ENCODE data around the gene R3HCC1L. TPM values are rescaled to one million over a fixed set of nuclear protein-coding genes. Genes with fewer than 3 reads are reported as not detected.

The R3HCC1L gene
- total RNA-seq, 2 experiments from 2014 or later = 15.7 to 16.5 TPM

DNA sequence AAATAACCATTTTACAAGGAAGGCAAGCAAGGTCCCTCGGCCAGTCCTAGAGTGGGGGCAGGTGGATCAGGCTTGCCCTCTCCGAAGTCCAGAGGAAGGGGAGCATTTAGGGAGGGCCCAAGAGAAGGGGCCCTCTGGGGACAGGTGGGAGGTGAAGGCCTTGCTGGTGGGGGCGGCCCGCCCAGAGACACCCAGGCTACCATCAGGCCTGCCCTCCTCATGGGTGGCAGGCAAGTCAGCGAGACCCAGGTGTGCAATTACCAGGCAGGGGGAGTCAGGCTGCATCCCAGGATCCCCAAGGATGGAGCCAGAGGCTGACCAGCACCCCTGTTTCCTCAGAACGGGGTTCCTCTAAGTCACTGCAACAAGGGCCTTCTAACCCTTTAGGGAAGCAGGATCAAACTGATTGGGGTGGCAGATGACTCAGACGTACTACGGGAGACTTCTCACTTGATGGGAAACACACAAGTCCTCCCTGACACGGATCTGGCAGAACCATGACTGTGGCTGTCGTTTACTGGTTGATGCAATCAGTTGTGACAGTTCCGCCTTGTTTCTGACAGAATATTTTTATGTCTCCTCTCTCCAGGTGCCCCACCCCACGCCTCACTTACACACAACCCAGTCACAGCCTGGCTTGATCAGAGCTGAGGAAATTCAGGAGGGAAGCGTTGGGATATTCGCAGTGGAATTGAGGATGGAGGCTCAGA is 125.3 kb downstream of the R3HCC1L start:
- Mint-ChIP-seq H3K27me3 (no peaks in the 10 kb centered on the region), H3K27ac (no peak overlapping the region), H3K36me3 (ENCODE audit: low read depth) (no peaks in the 10 kb centered on the region), H3K9me3 (no peaks in the 10 kb centered on the region), H3K4me3 (no peak overlapping the region), H3K4me1 (ENCODE audit: low read depth) (no peaks in the 10 kb centered on the region)
- intact Hi-C loops (cut with micrococcal nuclease) = no loop called here
- ATAC-seq (no peak), DNase-seq (no peak)
- ChIA-PET CTCF (interaction anchor here (1.5 kb wide), 1 partner anchor 50 kb away, joined by 3 read pairs; no protein-coding TSS in a partner anchor), POLR2A (no interaction called here)
- TF ChIP-seq CTCF (IDR thresholded peaks at IDR 0.05) = no peak

GRCh38 chr10:98260350-98260749 is 125.9 kb downstream of the R3HCC1L start:
- ATAC-seq (no peak), DNase-seq (no peak)
- ChIA-PET POLR2A (no interaction called here), CTCF (no interaction called here)
- Mint-ChIP-seq H3K36me3 (ENCODE audit: low read depth) (no peaks in the 10 kb centered on the region), H3K27me3 (no peaks in the 10 kb centered on the region), H3K9me3 (no peaks in the 10 kb centered on the region), H3K4me3 (no peak overlapping the region), H3K27ac (no peak overlapping the region), H3K4me1 (ENCODE audit: low read depth) (no peaks in the 10 kb centered on the region)
- intact Hi-C loops (cut with micrococcal nuclease) = no loop called here
- no peak for TF ChIP-seq CTCF (IDR thresholded peaks at IDR 0.05)

DNA sequence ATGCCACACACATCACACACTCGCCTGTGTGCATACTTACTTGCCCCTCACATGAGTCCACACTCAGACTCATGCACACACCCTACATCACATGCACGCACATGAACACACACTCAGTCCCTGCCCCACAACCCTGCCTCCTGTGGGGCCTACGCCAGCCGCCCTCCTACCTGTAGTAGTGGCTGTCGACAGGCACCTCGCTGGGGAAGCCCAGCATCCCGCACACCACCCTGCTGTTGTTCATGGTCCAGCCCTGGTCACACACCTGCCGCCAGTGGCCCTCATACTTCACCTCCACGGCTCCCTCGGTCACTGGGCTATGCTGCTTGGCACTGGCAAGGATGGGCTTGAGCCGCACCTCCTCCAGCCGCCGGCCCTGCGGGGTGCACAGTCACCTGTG is 126.3 kb downstream of the R3HCC1L start:
- no peak for TF ChIP-seq CTCF (IDR thresholded peaks at IDR 0.05)
- ATAC-seq = no peak
- intact Hi-C loops (cut with micrococcal nuclease) = no loop called here
- Mint-ChIP-seq H3K27me3 (no peaks in the 10 kb centered on the region), H3K9me3 (no peaks in the 10 kb centered on the region), H3K4me3 (no peak overlapping the region), H3K4me1 (ENCODE audit: low read depth) (no peaks in the 10 kb centered on the region), H3K36me3 (ENCODE audit: low read depth) (no peaks in the 10 kb centered on the region), H3K27ac (no peak overlapping the region)
- ChIA-PET POLR2A (no interaction called here), CTCF (no interaction called here)
- no peak for DNase-seq

GRCh38 chr10:98261436-98262277 is 127.2 kb downstream of the R3HCC1L start:
- DNase-seq = no peak
- Mint-ChIP-seq H3K36me3 (ENCODE audit: low read depth) (no peaks in the 10 kb centered on the region), H3K9me3 (no peaks in the 10 kb centered on the region), H3K4me3 (no peak overlapping the region), H3K4me1 (ENCODE audit: low read depth) (no peaks in the 10 kb centered on the region), H3K27me3 (peaks cover 2% of the 10 kb centered on the region), H3K27ac (no peak overlapping the region)
- intact Hi-C loops (cut with micrococcal nuclease) = no loop called here
- TF ChIP-seq CTCF (IDR thresholded peaks at IDR 0.05) = no peak
- no peak for ATAC-seq
- ChIA-PET POLR2A (no interaction called here), CTCF (interaction anchor here (1.3 kb wide), 1 partner anchor 7 kb away, joined by 4 read pairs; no protein-coding TSS in a partner anchor)

- intact Hi-C loops (cut with micrococcal nuclease) = no loop called here
- peak; percentile 42 for DNase-seq
- ChIA-PET CTCF (interaction anchor here (0.7 to 2.8 kb wide), 4 partner anchors 8 to 217 kb away, joined by 3 to 8 read pairs (median 5); no protein-coding TSS in a partner anchor), POLR2A (no interaction called here)
- H3K9me3 Mint-ChIP-seq = no peaks in the 10 kb centered on the region
- H3K4me1 Mint-ChIP-seq (ENCODE audit: low read depth) = no peaks in the 10 kb centered on the region
- H3K36me3 Mint-ChIP-seq (ENCODE audit: low read depth) = no peaks in the 10 kb centered on the region
- peaks cover 9% of the 10 kb centered on the region for H3K27me3 Mint-ChIP-seq
- no peak overlapping the region for H3K4me3 Mint-ChIP-seq
- no peak overlapping the region for H3K27ac Mint-ChIP-seq
- no peak for TF ChIP-seq CTCF (IDR thresholded peaks at IDR 0.05)
- peak; percentile 61 for ATAC-seq
Observed at GRCh38 chr10:98262571-98262970, 128.1 kb downstream of the R3HCC1L start.
